Smooth muscle cell (in vitro differentiated cells): ENCODE data around the gene ULK2. TPM values are rescaled to one million over a fixed set of nuclear protein-coding genes. Genes with fewer than 3 reads are reported as not detected.

Source experiments
- DNase-seq: peaks from one replicate; lab custom pipeline; 2025; ENCODE audit not compliant: unreplicated experiment; lab: John Stamatoyannopoulos, UW
- H2AFZ ChIP-seq: fragments of 200-600 bp; sonication (generic); 2 replicates; pipeline ENCODE4 v1.6.0; 2016; ENCODE audit warnings: antibody characterized with exemption, low read depth, mild to moderate bottlenecking
- H3F3A ChIP-seq: fragments of 200-600 bp; sonication (generic); 2 replicates; pipeline ENCODE4 v1.6.0; 2017; ENCODE audit warnings: antibody characterized with exemption, low read depth
- H3K27ac ChIP-seq: fragments of 200-600 bp; sonication (generic); 2 replicates; pipeline ENCODE4 v1.5.1; 2016; ENCODE audit warnings: low read depth, mild to moderate bottlenecking
- H3K27me3 ChIP-seq: fragments of 200-600 bp; sonication (generic); 2 replicates; pipeline ENCODE4 v1.6.1; 2016; ENCODE audit warnings: low read depth, mild to moderate bottlenecking
- H3K36me3 ChIP-seq: fragments of 200-600 bp; sonication (generic); 2 replicates; pipeline ENCODE4 v1.5.1; 2016; ENCODE audit warnings: low read depth
- H3K4me1 ChIP-seq: fragments of 200-600 bp; sonication (generic); 2 replicates; pipeline ENCODE4 v1.5.1; 2016; ENCODE audit warnings: low read depth
- H3K4me2 ChIP-seq: fragments of 200-600 bp; sonication (generic); 2 replicates; pipeline ENCODE4 v1.6.0; 2016; ENCODE audit warnings: mild to moderate bottlenecking
- H3K4me3 ChIP-seq: fragments of 200-600 bp; sonication (generic); 2 replicates; pipeline ENCODE4 v1.5.1; 2016; ENCODE audit warnings: mild to moderate bottlenecking
- H3K79me2 ChIP-seq: fragments of 200-600 bp; sonication (generic); 2 replicates; pipeline ENCODE4 v1.6.0; 2016; ENCODE audit warnings: low read depth, mild to moderate bottlenecking
- H3K9ac ChIP-seq: fragments of 200-600 bp; sonication (generic); 2 replicates; pipeline ENCODE4 v1.6.0; 2016; ENCODE audit warnings: low read depth
- H3K9me3 ChIP-seq: fragments of 200-600 bp; sonication (generic); replicated peaks from 2 replicates; pipeline ENCODE4 v1.5.1; 2016; ENCODE audit warnings: low read depth
- H4K20me1 ChIP-seq: fragments of 200-600 bp; sonication (generic); 2 replicates; pipeline ENCODE4 v1.6.0; 2016; ENCODE audit warnings: low read depth
- CTCF ChIP-seq: fragments of 200-600 bp; sonication (generic); IDR thresholded peaks from 2 replicates; pipeline ENCODE4 v1.5.1; 2017; ENCODE audit warnings: borderline replicate concordance, mild to moderate bottlenecking, antibody characterized with exemption; ENCODE audit not compliant: insufficient read depth, poor library complexity, severe bottlenecking
- WGBS: methylation state at CpG from one replicate; pipeline ENCODE4 v1.1.7; 2016; ENCODE audit warnings: low lambda C conversion rate; 5-methylcytosine and 5-hydroxymethylcytosine counted together
- polyA plus RNA-seq: library from polyadenylated mRNA; unstranded; fragments of >200 nt; fragmentation: Nextera tagmentation; extraction: Ambion mirVana; gene quantifications from 2 replicates; pipeline ENCODE4 v1.2.1, GENCODE V29; 2016
- total RNA-seq: library from RNA; depleted of rRNA; stranded (reverse); fragments of >200 nt; gene quantifications from 2 replicates; pipeline ENCODE4 v1.2.3, GENCODE V29; 2014

Gene ULK2
- total and polyA plus RNA-seq, 2 experiments from 2014 or later = 9.7 to 24.0 TPM

- Histone ChIP-seq H3F3A (no peaks in the 10 kb centered on the region), H4K20me1 (no peaks in the 10 kb centered on the region), H3K36me3 (peaks cover 26% of the 10 kb centered on the region), H3K4me3 (no peak overlapping the region), H3K4me2 (no peak overlapping the region), H2AFZ (no peak overlapping the region), H3K79me2 (no peaks in the 10 kb centered on the region), H3K27me3 (no peaks in the 10 kb centered on the region), H3K27ac (no peak overlapping the region), H3K9ac (no peak overlapping the region), H3K4me1 (no peaks in the 10 kb centered on the region), H3K9me3 (peaks cover 7% of the 10 kb centered on the region)
- no peak for TF ChIP-seq CTCF
- no peak for DNase-seq
- WGBS = 89% methylated on average over 3 of the region's 3 CpGs
Measured at GRCh38 chr17:19791918-19792550, 75.7 kb downstream of the ULK2 start.

GRCh38 chr17:19787733-19788357 lies 79.9 kb downstream of the ULK2 start:
- no peaks in the 10 kb centered on the region for H4K20me1 ChIP-seq
- no peak overlapping the region for H3K9ac ChIP-seq
- no peak overlapping the region for H3K4me3 ChIP-seq
- no peak overlapping the region for H3K27ac ChIP-seq
- no peaks in the 10 kb centered on the region for H3K79me2 ChIP-seq
- no peaks in the 10 kb centered on the region for H3K9me3 ChIP-seq
- no peak overlapping the region for H2AFZ ChIP-seq
- no peaks in the 10 kb centered on the region for H3K4me1 ChIP-seq
- 90% methylated on average over 7 of the region's 7 CpGs for WGBS
- peaks cover 3% of the 10 kb centered on the region for H3K36me3 ChIP-seq
- no peaks in the 10 kb centered on the region for H3K27me3 ChIP-seq
- TF ChIP-seq CTCF = no peak
- H3F3A ChIP-seq = no peaks in the 10 kb centered on the region
- no peak overlapping the region for H3K4me2 ChIP-seq
- DNase-seq = no peak

GRCh38 chr17:19785854-19786253 lies 81.9 kb downstream of the ULK2 start:
- no peaks in the 10 kb centered on the region for H3K27me3 ChIP-seq
- no peak overlapping the region for H2AFZ ChIP-seq
- H4K20me1 ChIP-seq = no peaks in the 10 kb centered on the region
- no peaks in the 10 kb centered on the region for H3F3A ChIP-seq
- TF ChIP-seq CTCF = no peak
- no peak overlapping the region for H3K4me2 ChIP-seq
- no peak overlapping the region for H3K27ac ChIP-seq
- H3K79me2 ChIP-seq = no peaks in the 10 kb centered on the region
- no peak overlapping the region for H3K4me3 ChIP-seq
- peaks cover 3% of the 10 kb centered on the region for H3K36me3 ChIP-seq
- no peaks in the 10 kb centered on the region for H3K9me3 ChIP-seq
- H3K9ac ChIP-seq = no peak overlapping the region
- no peak for DNase-seq
- no peaks in the 10 kb centered on the region for H3K4me1 ChIP-seq
- 71% methylated on average over 4 of the region's 4 CpGs for WGBS
